SHP77 treated with DMSO at 0.1 percent for 48 hours (cell line): Measurements from ENCODE around the gene KRT8.
A peak's percentile ranks its signal among the peaks of the same experiment; 100 is the strongest.
"Not testable (repeated sequence)": the region's sequence is repeated elsewhere in the genome, so short reads cannot be mapped to it uniquely, and the experiment has no call there.

Source experiments
- DNase-seq: peaks from one replicate; lab custom pipeline; 2025; lab: John Stamatoyannopoulos, UW

Gene KRT8

GRCh38 chr12:52874573-52875435 is 30.1 kb downstream of the KRT8 start:
- no peak for DNase-seq

- DNase-seq: no peak
Observed at GRCh38 chr12:52873832-52874572, 30.9 kb downstream of the KRT8 start.

GRCh38 chr12:52873513-52873831 is 31.4 kb downstream of the KRT8 start:
- no peak for DNase-seq

GRCh38 chr12:52872644-52873389 is 32.1 kb downstream of the KRT8 start:
- no peak for DNase-seq

GRCh38 chr12:52871291-52872039 is 33.4 kb downstream of the KRT8 start:
- DNase-seq: no peak

- no peak for DNase-seq
Observed at GRCh38 chr12:52870361-52871290, 34.2 kb downstream of the KRT8 start.

- no peak for DNase-seq
Observed at GRCh38 chr12:52867642-52868041, 37.2 kb downstream of the KRT8 start.

GRCh38 chr12:52867152-52867551 is 37.7 kb downstream of the KRT8 start:
- DNase-seq: no peak

GRCh38 chr12:52865090-52865944 is 39.6 kb downstream of the KRT8 start:
- DNase-seq: peak; percentile 45

GRCh38 chr12:52862023-52862422 is 42.9 kb downstream of the KRT8 start:
- no peak for DNase-seq

- no peak for DNase-seq
Observed at GRCh38 chr12:52861511-52861910, 43.4 kb downstream of the KRT8 start.

- DNase-seq: no peak
Observed at GRCh38 chr12:52860102-52860823, 44.6 kb downstream of the KRT8 start.

- DNase-seq: no peak
Observed at GRCh38 chr12:52857500-52857899, 47.4 kb downstream of the KRT8 start.

GRCh38 chr12:52856787-52857186 is 48.1 kb downstream of the KRT8 start:
- no peak for DNase-seq

GRCh38 chr12:52856077-52856476 is 48.8 kb downstream of the KRT8 start:
- not testable (repeated sequence) for DNase-seq

- DNase-seq: no peak
Observed at GRCh38 chr12:52851787-52852186, 53.1 kb downstream of the KRT8 start.

GRCh38 chr12:52850681-52851080 is 54.2 kb downstream of the KRT8 start:
- no peak for DNase-seq

- no peak for DNase-seq
Observed at GRCh38 chr12:52849511-52849910, 55.4 kb downstream of the KRT8 start.

- DNase-seq: no peak
Observed at GRCh38 chr12:52848661-52849255, 56.1 kb downstream of the KRT8 start, which contains the start of gene KRT78. Gene KRT78 (minus strand): TSS chr12:52848994. CDS start chr12:52848930, 64 bp downstream.
